HepG2 (cell line): ENCODE measurements around the gene RBM5. TPM values are rescaled to one million over a fixed set of nuclear protein-coding genes. Genes with fewer than 3 reads are reported as not detected.
A peak's percentile ranks its signal among the peaks of the same experiment; 100 is the strongest.

Source experiments
- CCDC6 ChIP-seq: sonication (generic); formaldehyde crosslinking; IDR thresholded peaks from 2 replicates; pipeline ENCODE4 v1.8.1; 2022; ENCODE audit warnings: mild to moderate bottlenecking, missing genetic modification reagents, moderate library complexity
- EP300 ChIP-seq, 3 experiments: sonication (generic) in 1 of 3; formaldehyde crosslinking in 1 of 3; IDR thresholded peaks; 2 replicates each; pipeline versions ENCODE4 v1.5.1 to v1.6.1; 2011 to 2020; ENCODE audit warnings: low read depth in 2 of 3, low read length in 2 of 3, borderline replicate concordance in 1 of 3, improper control_type of control experiment in 1 of 3, mild to moderate bottlenecking in 1 of 3, missing genetic modification reagents in 1 of 3, moderate library complexity in 1 of 3
- ETV5 ChIP-seq: IDR thresholded peaks from 2 replicates; pipeline ENCODE4 v1.6.1; 2018; ENCODE audit warnings: missing biosample characterization, missing genetic modification reagents, inconsistent platforms, borderline replicate concordance
- GATAD2A ChIP-seq: IDR thresholded peaks from 2 replicates; pipeline ENCODE4 v1.6.1; 2016
- MZF1 ChIP-seq: sonication (generic); formaldehyde crosslinking; IDR thresholded peaks from 2 replicates; pipeline ENCODE4 v1.8.1; 2023; ENCODE audit warnings: mild to moderate bottlenecking, missing genetic modification reagents, borderline replicate concordance
- POLR2G ChIP-seq: fragments of 200-400 bp; formaldehyde crosslinking; IDR thresholded peaks from 2 replicates; pipeline ENCODE4 v1.6.1; 2018; ENCODE audit warnings: mild to moderate bottlenecking, low read depth, low read length, moderate library complexity
- RARA ChIP-seq: IDR thresholded peaks from 2 replicates; pipeline ENCODE4 v1.6.1; 2016; ENCODE audit warnings: missing genetic modification reagents, missing compliant biosample characterization
- SOX13 ChIP-seq, 3 experiments: fragments of 450-650 bp in 1 of 3; sonication (generic) in 1 of 3; formaldehyde crosslinking in 1 of 3; IDR thresholded peaks in 2 of 3; conservative IDR thresholded peaks in 1 of 3; 2 replicates each; pipeline versions ENCODE4 v1.5.0 to v1.6.1; 2016 to 2020; ENCODE audit warnings: antibody characterized with exemption in 1 of 3, mild to moderate bottlenecking in 1 of 3, missing compliant biosample characterization in 1 of 3, missing genetic modification reagents in 1 of 3, moderate library complexity in 1 of 3
- SYNCRIP ChIP-seq: fragments of 200-400 bp; formaldehyde crosslinking; IDR thresholded peaks from 2 replicates; pipeline ENCODE4 v1.6.1; 2018; ENCODE audit warnings: mild to moderate bottlenecking, low read depth, low read length; ENCODE audit not compliant: insufficient read depth
- ZFY ChIP-seq: sonication (generic); formaldehyde crosslinking; IDR thresholded peaks from 2 replicates; pipeline ENCODE4 v1.4.0; 2020; ENCODE audit warnings: missing genetic modification reagents
- ZNF230 ChIP-seq: sonication (generic); formaldehyde crosslinking; IDR thresholded peaks from 2 replicates; pipeline ENCODE4 v1.4.0; 2020; ENCODE audit warnings: mild to moderate bottlenecking, missing genetic modification reagents
- ZNF556 ChIP-seq: sonication (generic); formaldehyde crosslinking; IDR thresholded peaks from 2 replicates; pipeline ENCODE4 v1.4.0; 2020; ENCODE audit warnings: mild to moderate bottlenecking, missing genetic modification reagents, borderline replicate concordance
- ZSCAN20 ChIP-seq: sonication (generic); formaldehyde crosslinking; IDR thresholded peaks from 2 replicates; pipeline ENCODE4 v1.4.0; 2020; ENCODE audit warnings: missing genetic modification reagents, mild to moderate bottlenecking, borderline replicate concordance
- polyA plus RNA-seq, 8 experiments: library from polyadenylated mRNA; depleted of rRNA in 3 of 8; stranded (reverse) in 7 of 8; unstranded in 1 of 8; fragments of >200 nt; fragmentation: Illumina TruSeq in 4 of 8; extraction: Trizol in 4 of 8; gene quantifications; 2 replicates each; pipeline versions ENCODE4 v1.2.1 to v1.2.3, GENCODE V29; 2011 to 2016; ENCODE audit warnings: low read depth in 4 of 8, missing spikeins in 1 of 8, mixed read lengths in 1 of 8; ENCODE audit not compliant: insufficient read depth in 1 of 8
- total RNA-seq, 5 experiments: library from RNA; depleted of rRNA; stranded (reverse); fragments of >200 nt; fragmentation: Illumina TruSeq; extraction: Trizol; gene quantifications; 2 replicates each; pipeline ENCODE4 v1.2.3, GENCODE V29; 2016; ENCODE audit warnings: low read depth in 1 of 5
- TF ChIP-seq, protein P1 (sequence below): sonication (generic); formaldehyde crosslinking; IDR thresholded peaks from 2 replicates; pipeline ENCODE4 v1.8.0; 2022; ENCODE audit warnings: mild to moderate bottlenecking, missing genetic modification reagents
- TF ChIP-seq, protein P2 (sequence below): sonication (generic); formaldehyde crosslinking; conservative IDR thresholded peaks from 2 replicates; pipeline ENCODE4 v1.8.0; 2022; ENCODE audit warnings: mild to moderate bottlenecking, moderate library complexity, missing genetic modification reagents
- TF ChIP-seq, protein P3 (sequence below): sonication (generic); formaldehyde crosslinking; IDR thresholded peaks from 2 replicates; pipeline ENCODE4 v1.4.0; 2020; ENCODE audit warnings: missing genetic modification reagents
- TF ChIP-seq, protein P4 (sequence below): sonication (generic); formaldehyde crosslinking; IDR thresholded peaks from 2 replicates; pipeline ENCODE4 v1.5.1; 2020; ENCODE audit warnings: mild to moderate bottlenecking, missing genetic modification reagents, moderate library complexity

The RBM5 gene
- total and polyA plus RNA-seq, 2 of the 13 experiments (the other 11 are each of a cell fraction or from before 2014, with no cell fraction given) = 106 to 204 TPM

DNA sequence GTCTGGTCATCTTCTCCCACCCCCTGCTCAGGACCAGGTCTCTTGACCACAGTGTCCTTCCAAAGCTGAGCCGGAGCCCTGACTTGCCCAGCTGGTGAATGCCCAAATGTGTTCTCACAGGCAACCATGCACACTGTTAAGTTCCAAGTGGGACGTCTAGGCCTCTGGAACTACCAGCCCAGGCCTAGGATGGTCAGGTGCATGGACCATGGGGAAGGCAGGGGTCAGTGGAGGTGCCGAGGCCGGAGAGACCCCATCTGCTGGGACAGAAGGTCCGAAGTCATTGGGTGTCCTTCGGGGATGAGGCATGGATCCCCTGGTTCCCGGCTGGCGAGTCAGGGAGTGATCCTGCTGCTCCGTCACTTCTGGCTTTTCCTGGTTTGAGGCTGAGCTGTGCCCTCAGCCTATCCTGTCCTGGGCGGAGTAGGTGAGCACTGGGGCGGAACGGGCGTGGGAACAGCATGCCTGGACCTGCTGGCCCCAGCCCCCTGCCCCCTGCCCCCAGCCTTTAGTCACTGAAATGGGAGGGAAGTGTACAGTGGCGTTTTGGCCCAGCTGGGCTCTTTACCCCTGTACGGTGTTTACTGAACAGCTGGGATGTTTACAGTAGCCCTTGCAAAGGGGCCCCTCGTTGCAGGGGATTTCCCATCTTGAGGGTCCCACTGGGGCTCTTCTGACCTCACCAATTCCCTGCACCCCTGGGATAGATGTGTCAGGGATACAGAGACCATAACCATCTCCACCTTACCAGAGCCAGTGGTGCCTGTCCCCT, 78.5 kb downstream of the RBM5 start (continued):
- TF ChIP-seq, protein P1, sequence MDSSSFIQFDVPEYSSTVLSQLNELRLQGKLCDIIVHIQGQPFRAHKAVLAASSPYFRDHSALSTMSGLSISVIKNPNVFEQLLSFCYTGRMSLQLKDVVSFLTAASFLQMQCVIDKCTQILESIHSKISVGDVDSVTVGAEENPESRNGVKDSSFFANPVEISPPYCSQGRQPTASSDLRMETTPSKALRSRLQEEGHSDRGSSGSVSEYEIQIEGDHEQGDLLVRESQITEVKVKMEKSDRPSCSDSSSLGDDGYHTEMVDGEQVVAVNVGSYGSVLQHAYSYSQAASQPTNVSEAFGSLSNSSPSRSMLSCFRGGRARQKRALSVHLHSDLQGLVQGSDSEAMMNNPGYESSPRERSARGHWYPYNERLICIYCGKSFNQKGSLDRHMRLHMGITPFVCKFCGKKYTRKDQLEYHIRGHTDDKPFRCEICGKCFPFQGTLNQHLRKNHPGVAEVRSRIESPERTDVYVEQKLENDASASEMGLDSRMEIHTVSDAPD (CRISPR knock-in tag) = peak; percentile 77; the same call in 1 of the 2 replicates
- TF ChIP-seq, protein P2, sequence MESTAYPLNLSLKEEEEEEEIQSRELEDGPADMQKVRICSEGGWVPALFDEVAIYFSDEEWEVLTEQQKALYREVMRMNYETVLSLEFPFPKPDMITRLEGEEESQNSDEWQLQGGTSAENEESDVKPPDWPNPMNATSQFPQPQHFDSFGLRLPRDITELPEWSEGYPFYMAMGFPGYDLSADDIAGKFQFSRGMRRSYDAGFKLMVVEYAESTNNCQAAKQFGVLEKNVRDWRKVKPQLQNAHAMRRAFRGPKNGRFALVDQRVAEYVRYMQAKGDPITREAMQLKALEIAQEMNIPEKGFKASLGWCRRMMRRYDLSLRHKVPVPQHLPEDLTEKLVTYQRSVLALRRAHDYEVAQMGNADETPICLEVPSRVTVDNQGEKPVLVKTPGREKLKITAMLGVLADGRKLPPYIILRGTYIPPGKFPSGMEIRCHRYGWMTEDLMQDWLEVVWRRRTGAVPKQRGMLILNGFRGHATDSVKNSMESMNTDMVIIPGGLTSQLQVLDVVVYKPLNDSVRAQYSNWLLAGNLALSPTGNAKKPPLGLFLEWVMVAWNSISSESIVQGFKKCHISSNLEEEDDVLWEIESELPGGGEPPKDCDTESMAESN (CRISPR knock-in tag) = peak; percentile 21; the same call in 1 of the 2 replicates
- TF ChIP-seq SOX13 (IDR thresholded peaks at IDR 0.05) (no peak), SOX13 (CRISPR knock-in tag; conservative IDR thresholded peaks at IDR 0.05 in 1 of 2, IDR thresholded peaks at IDR 0.05 in 1 of 2) (peak in 1 of 2 experiments; percentile 41; a peak in 1 of 4 replicates), EP300 (IDR thresholded peaks at IDR 0.05; ENCODE audit: low read depth in 2 of 2, low read length in 2 of 2) (peak in 1 of 2 experiments; percentile 53; a peak in 1 of 4 replicates), EP300 (CRISPR knock-in tag; IDR thresholded peaks at IDR 0.05; ENCODE audit: borderline replicate concordance) (no peak), ETV5 (CRISPR knock-in tag) (peak; percentile 19; the same call in 1 of the 2 replicates), RARA (CRISPR knock-in tag) (peak; percentile 64), ZNF230 (CRISPR knock-in tag) (no peak), ZFY (CRISPR knock-in tag) (peak; percentile 53; the same call in 1 of the 2 replicates), POLR2G (0 out of 2 replicates have a peak, but pooled peaks have one; percentile 25), ZNF556 (CRISPR knock-in tag) (no peak), CCDC6 (0 out of 2 replicates have a peak, but pooled peaks have one; percentile 55), MZF1 (CRISPR knock-in tag) (no peak), SYNCRIP (no peak), ZSCAN20 (CRISPR knock-in tag) (no peak), GATAD2A (CRISPR knock-in tag) (peak; percentile 49; the same call in 1 of the 2 replicates)
- TF ChIP-seq, protein P3, sequence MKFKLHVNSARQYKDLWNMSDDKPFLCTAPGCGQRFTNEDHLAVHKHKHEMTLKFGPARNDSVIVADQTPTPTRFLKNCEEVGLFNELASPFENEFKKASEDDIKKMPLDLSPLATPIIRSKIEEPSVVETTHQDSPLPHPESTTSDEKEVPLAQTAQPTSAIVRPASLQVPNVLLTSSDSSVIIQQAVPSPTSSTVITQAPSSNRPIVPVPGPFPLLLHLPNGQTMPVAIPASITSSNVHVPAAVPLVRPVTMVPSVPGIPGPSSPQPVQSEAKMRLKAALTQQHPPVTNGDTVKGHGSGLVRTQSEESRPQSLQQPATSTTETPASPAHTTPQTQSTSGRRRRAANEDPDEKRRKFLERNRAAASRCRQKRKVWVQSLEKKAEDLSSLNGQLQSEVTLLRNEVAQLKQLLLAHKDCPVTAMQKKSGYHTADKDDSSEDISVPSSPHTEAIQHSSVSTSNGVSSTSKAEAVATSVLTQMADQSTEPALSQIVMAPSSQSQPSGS = 0 out of 2 replicates have a peak, but pooled peaks have one; percentile 8
- TF ChIP-seq, protein P4, sequence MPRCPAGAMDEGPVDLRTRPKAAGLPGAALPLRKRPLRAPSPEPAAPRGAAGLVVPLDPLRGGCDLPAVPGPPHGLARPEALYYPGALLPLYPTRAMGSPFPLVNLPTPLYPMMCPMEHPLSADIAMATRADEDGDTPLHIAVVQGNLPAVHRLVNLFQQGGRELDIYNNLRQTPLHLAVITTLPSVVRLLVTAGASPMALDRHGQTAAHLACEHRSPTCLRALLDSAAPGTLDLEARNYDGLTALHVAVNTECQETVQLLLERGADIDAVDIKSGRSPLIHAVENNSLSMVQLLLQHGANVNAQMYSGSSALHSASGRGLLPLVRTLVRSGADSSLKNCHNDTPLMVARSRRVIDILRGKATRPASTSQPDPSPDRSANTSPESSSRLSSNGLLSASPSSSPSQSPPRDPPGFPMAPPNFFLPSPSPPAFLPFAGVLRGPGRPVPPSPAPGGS (CRISPR knock-in tag) = peak; percentile 71; the same call in 1 of the 2 replicates
